Cardiac septum (tissue), 1 donor: ENCODE data around the gene METTL24. TPM values are rescaled to one million over a fixed set of nuclear protein-coding genes. Genes with fewer than 3 reads are reported as not detected.
"Not testable (repeated sequence)": the region's sequence is repeated elsewhere in the genome, so short reads cannot be mapped to it uniquely, and the experiment has no call there.

Experiments
- DNase-seq: peaks from one replicate; pipeline ENCODE4 v3.0.0-alpha.2; 2020; ENCODE audit warnings: low spot score
- intact Hi-C: fragments of 100-400 bp; cut with DNase I; formaldehyde crosslinking; loops from one replicate; pipeline ENCODE4 v1.14.0; 2022
- total RNA-seq: library from RNA; stranded (reverse); fragmentation: NEBNext Ultra II Directional; extraction: Animal tissue kit (Norgen Biotek cat#: 25700); gene quantifications from one replicate; pipeline ENCODE4 v1.2.1, GENCODE V29; 2021
- donor health status: DM: no; HTN: no; CAD: no.

Gene METTL24
- total RNA-seq, 1 donor from 2014 or later, result 2.0 TPM

GRCh38 chr6:110364364-110365105 lies 6.4 kb upstream of the METTL24 start:
- no peak for DNase-seq
- intact Hi-C loops, result no loop called here

GRCh38 chr6:110363748-110364147 lies 5.6 kb upstream of the METTL24 start:
- no peak for DNase-seq
- intact Hi-C loops, result no loop called here

DNA sequence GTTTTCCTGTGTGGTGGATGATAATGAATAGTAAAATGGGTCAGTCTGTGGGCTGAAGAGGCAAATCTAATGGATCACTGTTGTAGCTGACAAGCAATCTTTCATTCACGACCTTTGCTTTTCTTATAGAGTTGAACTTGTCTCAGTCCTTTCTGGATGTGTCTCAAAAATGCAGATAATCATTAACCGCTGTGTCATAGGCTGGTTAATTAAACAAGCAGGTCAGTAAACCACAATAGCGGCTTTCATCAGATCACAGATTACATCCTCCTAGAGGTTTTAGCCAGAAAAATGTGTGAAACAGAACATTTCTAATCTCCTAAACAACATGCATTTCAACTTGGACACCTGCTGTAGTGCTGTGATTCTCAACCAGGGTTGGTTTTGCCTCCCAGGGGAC lies 2.5 kb upstream of the METTL24 start:
- intact Hi-C loops, result no loop called here

GRCh38 chr6:110359556-110359955 lies 1.4 kb upstream of the METTL24 start:
- no peak for DNase-seq
- intact Hi-C loops, result no loop called here

More for the DNA sequence above, 2.5 kb upstream of the METTL24 start:
- no peak for DNase-seq

DNA sequence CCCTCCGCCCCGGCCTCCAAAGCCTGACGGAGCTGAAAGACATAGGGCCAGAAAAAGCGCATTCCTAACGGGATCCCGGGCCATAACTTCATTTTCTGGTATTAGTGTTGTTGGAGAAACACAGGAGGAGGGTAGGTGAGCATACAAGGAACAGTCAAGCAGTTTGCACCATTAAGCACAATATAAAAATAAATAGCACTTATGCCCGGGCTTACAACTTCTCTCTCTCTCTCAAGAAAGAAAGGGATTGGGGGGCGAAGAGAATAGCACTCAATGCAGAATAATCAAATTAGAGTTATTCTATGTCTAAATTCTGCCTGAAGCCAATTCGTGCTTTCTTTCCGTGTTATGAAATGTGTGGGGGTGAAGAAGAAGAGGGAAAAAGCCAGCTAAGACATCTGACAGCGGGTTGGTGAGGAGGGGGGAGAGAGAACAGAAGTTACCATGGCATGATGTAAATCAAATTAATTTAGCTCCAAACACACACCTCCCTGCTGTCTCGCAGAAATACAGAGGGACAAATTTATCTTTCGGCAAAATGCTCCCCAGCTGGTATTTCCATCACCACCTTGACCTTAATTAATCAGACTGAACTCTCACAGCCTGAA lies 508 bp upstream of the METTL24 start:
- intact Hi-C loops, result no loop called here
- DNase-seq, result no peak

DNA sequence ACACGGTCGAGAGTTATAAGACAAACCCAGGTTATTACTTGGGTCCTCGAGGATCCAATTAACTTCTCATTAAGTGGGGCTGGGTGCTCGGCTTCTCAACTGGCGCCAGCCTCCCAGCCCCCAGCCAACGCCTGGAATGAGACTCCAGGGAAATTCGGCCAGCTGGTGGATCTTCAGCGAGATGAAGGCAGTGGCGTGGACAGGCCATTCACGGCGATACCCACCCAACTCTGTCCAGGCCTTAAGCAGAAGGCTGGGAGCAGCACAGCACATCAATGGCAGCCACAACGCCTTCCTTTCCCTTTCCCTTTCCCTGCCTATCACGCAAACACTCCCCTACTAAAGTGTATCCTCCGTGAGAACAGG lies 868 bp downstream of the METTL24 start:
- intact Hi-C loops, result no loop called here
- DNase-seq, result no peak

- intact Hi-C loops, result no loop called here
- DNase-seq, result no peak
Measured at GRCh38 chr6:110356778-110357177, 1.4 kb downstream of the METTL24 start.

DNA sequence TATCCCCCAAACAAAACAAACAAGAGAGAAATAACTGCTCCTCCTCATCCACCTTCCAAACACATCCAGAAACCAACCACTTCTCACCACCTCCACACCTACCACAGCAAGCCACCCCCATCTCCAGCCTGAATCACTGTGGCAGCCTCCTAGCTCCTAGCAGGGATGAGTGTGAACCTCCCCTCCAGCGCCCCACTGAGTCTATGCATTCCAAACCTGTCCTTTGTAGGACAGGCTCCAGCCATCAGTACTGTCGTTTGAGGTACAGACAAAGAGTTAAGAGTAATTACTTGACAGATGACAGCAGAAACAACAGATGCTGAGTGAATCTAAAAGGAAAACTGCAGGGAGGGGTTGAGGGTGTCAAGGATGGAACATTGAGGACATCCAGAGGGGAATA lies 2.4 kb downstream of the METTL24 start:
- intact Hi-C loops, result no loop called here
- no peak for DNase-seq

DNA sequence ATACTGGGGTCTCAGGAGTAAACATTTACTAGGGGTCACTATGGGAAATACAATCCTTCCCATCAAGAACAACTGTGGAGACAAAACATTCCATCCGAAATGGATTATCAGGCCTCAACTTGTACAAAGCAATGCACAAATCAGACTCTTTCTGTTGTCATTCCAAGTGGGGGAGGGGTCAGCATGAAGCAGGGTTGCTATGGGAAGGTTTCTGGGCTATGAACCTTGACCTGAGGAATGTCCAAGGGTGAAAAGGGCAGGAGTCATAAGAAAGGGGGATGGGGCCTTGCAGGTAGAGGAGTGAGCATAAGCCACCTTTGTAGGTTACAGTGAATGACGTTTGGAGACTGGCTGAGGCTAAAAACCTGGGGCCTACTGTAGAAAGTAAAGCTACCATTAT lies 3.1 kb downstream of the METTL24 start:
- intact Hi-C loops, result no loop called here
- DNase-seq, result no peak

DNA sequence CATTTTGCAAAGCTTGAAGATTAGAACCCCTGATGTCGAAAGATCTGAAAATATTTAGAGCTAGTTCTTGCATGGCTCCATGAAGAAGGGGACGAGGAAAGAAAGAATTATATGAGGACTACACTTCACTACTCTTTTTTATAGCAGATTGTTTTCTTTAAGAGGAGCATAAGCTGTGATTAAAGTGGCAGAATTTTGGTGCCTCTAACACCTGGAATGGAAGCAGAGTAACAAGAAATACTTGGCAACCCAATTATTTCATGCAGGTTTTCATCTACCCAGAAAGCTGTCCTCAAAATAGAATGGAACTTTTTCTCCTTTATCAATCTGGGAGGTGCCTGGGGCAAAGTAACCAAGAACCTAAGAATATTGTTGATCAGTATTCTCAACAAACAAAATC lies 4.0 kb downstream of the METTL24 start:
- intact Hi-C loops, result no loop called here
- DNase-seq, result no peak

DNA sequence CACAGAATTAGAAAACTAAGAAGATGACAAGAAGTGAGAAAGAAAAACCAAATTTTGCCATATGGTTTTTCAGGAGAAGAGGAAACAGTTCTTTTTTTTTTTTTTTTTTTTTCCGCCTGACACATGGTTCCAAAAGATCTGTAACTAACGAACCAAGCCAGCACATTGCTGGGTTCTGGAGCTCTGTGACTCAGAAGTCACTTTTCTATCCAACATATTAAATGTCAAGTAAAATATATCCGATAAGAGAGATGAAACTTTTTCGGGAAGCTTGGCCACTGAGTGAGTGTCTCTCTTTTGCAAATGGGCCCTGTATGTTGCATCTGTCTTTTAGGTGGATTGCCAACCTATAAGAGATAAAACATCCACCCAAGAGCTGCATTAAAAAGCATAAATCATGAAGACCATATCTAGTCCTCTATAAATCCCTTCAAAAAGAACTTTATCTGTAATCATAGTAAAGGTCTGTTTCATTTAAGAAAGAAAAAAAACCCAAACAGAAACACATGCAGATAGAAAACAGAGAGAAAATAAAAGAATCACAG lies 4.6 kb downstream of the METTL24 start:
- no peak for DNase-seq
- intact Hi-C loops, result no loop called here

DNA sequence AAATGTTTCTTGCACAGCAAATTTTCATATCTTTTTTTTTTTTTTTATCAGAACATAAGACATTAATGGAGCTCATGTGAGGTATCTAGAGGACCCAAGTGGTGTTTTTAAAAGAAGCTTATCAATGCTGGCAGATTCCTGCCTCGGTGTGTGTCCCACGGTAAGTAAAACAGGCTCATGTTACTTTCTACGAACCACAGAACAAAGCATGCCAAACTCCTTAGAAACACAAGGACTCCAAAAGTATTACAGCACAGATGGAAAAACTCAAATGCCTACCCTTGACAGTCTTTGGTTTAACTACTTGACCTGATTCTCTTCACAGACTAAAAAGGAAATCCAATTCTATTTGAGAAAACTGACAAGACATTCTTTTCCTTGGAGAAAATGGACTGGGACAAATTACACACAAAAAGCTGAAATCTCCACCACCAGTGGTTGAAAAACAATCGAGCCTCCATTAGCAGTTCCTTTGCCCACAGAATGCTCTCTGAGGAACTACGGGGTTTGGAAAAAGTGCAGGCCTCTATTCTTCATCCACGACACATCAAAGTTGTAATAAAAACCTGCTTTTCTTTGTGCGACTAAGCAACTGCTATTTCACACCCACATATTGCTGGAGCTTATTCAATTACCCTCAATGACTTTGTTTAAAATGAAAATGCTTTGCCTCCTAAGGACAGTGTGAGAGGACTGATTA lies 5.4 kb downstream of the METTL24 start:
- no peak for DNase-seq
- intact Hi-C loops, result no loop called here

GRCh38 chr6:110351986-110352385 lies 6.2 kb downstream of the METTL24 start:
- intact Hi-C loops, result no loop called here
- DNase-seq, result no peak

GRCh38 chr6:110351546-110351945 lies 6.6 kb downstream of the METTL24 start:
- no peak for DNase-seq
- intact Hi-C loops, result no loop called here

- DNase-seq, intact Hi-C loops: not testable (repeated sequence)
Measured at GRCh38 chr6:110350593-110350992, 7.6 kb downstream of the METTL24 start.

GRCh38 chr6:110348961-110349690 lies 9.0 kb downstream of the METTL24 start:
- intact Hi-C loops, result no loop called here
- no peak for DNase-seq

GRCh38 chr6:110345025-110345424 lies 13.1 kb downstream of the METTL24 start:
- intact Hi-C loops, result no loop called here

DNA sequence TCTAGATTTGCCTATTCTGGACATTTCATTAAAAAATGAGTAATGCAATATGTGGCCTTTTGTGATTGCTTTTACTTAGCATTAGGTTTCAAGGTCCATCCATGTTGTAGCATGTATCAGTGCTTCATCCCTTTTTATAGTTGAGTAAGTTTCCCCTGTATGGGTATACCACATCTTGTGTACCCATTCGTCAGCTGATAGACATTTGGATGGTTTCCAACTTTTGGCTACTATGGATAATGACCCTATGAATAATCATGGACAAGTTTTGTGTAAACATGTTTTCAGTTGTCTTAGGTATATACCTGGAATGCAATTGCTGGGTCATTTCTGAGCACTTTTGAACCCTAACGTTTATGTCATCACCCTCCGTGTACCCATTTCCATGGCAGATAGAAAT lies 15.4 kb downstream of the METTL24 start:
- intact Hi-C loops, result no loop called here
- DNase-seq, result no peak

More at GRCh38 chr6:110345025-110345424, 13.1 kb downstream of the METTL24 start:
- DNase-seq, result no peak

- DNase-seq, result no peak
- intact Hi-C loops, result no loop called here
Measured at GRCh38 chr6:110341663-110342596, 16.2 kb downstream of the METTL24 start.
